Epithelial cell of proximal tubule (primary cell): ENCODE measurements around the gene ARF6. TPM values are rescaled to one million over a fixed set of nuclear protein-coding genes. Genes with fewer than 3 reads are reported as not detected.
"Not testable (repeated sequence)": the region's sequence is repeated elsewhere in the genome, so short reads cannot be mapped to it uniquely, and the experiment has no call there.

ENCODE experiments used
- DNase-seq: peaks from one replicate; pipeline ENCODE4 v3.0.0-alpha.2; 2011; ENCODE audit warnings: low read depth
- H3K4me3 ChIP-seq: 2 replicates; pipeline ENCODE4 v1.5.1; 2011; ENCODE audit warnings: low read depth, mild to moderate bottlenecking, low read length
- CTCF ChIP-seq: conservative IDR thresholded peaks from 2 replicates; pipeline ENCODE4 v1.5.1; 2012; ENCODE audit warnings: low read depth, mild to moderate bottlenecking, low read length
- total RNA-seq: library from RNA; depleted of rRNA; stranded (reverse); fragments of >200 nt; gene quantifications from 2 replicates; pipeline ENCODE4 v1.2.3, GENCODE V29; 2015

Gene ARF6
- total RNA-seq, 1 donor from 2014 or later, result 121 TPM

GRCh38 chr14:49897965-49898364, 5.1 kb downstream of the ARF6 start:
- no peak for TF ChIP-seq CTCF
- DNase-seq, result no peak
- H3K4me3 ChIP-seq, result no peak overlapping the region

GRCh38 chr14:49898485-49898884, 5.6 kb downstream of the ARF6 start:
- DNase-seq, result no peak
- no peak overlapping the region for H3K4me3 ChIP-seq
- no peak for TF ChIP-seq CTCF

GRCh38 chr14:49900973-49901372, 8.1 kb downstream of the ARF6 start:
- no peak overlapping the region for H3K4me3 ChIP-seq
- TF ChIP-seq CTCF, result no peak
- no peak for DNase-seq

- DNase-seq, H3K4me3 ChIP-seq: not testable (repeated sequence)
Measured at GRCh38 chr14:49902679-49903246, 9.9 kb downstream of the ARF6 start.

- TF ChIP-seq CTCF, result no peak
Measured at GRCh38 chr14:49904270-49904669, 11.4 kb downstream of the ARF6 start.

GRCh38 chr14:49905989-49906388, 13.1 kb downstream of the ARF6 start:
- DNase-seq, result no peak
- no peak overlapping the region for H3K4me3 ChIP-seq
- TF ChIP-seq CTCF, result no peak

More at GRCh38 chr14:49904270-49904669, 11.4 kb downstream of the ARF6 start:
- no peak overlapping the region for H3K4me3 ChIP-seq
- no peak for DNase-seq

GRCh38 chr14:49907186-49907585, 14.3 kb downstream of the ARF6 start:
- no peak overlapping the region for H3K4me3 ChIP-seq
- no peak for TF ChIP-seq CTCF
- DNase-seq, result no peak
